ENCODE data around the gene TMEM131. TPM values are rescaled to one million over a fixed set of nuclear protein-coding genes. Genes with fewer than 3 reads are reported as not detected.

The TMEM131 gene
- total and polyA plus RNA-seq, 2 of the 8 experiments (the other 6 are each of a cell fraction or from before 2014, with no cell fraction given): 9.7 to 22.9 TPM

DNA sequence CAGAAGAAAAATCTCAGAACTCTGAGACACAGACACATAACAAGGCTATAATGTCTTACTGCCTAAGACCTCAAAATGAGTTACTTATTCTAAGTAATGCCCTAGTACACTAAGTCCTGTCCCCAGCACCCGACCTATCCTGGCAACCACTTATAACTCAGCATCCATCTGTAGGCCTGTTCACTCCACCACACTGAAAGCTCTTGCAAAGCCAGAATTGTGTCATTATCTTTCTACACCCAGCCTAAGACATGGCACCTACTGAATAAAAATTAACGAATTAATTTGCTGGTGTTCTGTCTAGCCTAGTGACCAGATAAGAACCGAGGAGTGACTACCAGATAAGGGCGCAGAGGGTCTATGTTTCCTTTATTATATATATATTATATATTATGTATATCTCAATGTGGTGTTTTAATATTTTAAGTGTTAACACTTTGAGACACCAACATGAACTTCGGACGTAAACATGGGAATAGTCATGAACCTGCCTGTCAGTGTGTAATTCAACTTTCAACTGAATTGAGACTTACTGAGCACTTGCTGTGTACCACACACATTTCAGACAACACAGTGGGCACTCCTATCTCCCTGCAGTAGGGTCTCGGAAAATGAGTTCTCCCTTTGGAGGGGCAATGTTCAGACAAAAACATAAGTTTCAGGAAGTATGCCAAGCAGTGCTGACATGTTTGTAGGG is 27.7 kb downstream of the TMEM131 start (continued):
- TF ChIP-seq, protein P1, sequence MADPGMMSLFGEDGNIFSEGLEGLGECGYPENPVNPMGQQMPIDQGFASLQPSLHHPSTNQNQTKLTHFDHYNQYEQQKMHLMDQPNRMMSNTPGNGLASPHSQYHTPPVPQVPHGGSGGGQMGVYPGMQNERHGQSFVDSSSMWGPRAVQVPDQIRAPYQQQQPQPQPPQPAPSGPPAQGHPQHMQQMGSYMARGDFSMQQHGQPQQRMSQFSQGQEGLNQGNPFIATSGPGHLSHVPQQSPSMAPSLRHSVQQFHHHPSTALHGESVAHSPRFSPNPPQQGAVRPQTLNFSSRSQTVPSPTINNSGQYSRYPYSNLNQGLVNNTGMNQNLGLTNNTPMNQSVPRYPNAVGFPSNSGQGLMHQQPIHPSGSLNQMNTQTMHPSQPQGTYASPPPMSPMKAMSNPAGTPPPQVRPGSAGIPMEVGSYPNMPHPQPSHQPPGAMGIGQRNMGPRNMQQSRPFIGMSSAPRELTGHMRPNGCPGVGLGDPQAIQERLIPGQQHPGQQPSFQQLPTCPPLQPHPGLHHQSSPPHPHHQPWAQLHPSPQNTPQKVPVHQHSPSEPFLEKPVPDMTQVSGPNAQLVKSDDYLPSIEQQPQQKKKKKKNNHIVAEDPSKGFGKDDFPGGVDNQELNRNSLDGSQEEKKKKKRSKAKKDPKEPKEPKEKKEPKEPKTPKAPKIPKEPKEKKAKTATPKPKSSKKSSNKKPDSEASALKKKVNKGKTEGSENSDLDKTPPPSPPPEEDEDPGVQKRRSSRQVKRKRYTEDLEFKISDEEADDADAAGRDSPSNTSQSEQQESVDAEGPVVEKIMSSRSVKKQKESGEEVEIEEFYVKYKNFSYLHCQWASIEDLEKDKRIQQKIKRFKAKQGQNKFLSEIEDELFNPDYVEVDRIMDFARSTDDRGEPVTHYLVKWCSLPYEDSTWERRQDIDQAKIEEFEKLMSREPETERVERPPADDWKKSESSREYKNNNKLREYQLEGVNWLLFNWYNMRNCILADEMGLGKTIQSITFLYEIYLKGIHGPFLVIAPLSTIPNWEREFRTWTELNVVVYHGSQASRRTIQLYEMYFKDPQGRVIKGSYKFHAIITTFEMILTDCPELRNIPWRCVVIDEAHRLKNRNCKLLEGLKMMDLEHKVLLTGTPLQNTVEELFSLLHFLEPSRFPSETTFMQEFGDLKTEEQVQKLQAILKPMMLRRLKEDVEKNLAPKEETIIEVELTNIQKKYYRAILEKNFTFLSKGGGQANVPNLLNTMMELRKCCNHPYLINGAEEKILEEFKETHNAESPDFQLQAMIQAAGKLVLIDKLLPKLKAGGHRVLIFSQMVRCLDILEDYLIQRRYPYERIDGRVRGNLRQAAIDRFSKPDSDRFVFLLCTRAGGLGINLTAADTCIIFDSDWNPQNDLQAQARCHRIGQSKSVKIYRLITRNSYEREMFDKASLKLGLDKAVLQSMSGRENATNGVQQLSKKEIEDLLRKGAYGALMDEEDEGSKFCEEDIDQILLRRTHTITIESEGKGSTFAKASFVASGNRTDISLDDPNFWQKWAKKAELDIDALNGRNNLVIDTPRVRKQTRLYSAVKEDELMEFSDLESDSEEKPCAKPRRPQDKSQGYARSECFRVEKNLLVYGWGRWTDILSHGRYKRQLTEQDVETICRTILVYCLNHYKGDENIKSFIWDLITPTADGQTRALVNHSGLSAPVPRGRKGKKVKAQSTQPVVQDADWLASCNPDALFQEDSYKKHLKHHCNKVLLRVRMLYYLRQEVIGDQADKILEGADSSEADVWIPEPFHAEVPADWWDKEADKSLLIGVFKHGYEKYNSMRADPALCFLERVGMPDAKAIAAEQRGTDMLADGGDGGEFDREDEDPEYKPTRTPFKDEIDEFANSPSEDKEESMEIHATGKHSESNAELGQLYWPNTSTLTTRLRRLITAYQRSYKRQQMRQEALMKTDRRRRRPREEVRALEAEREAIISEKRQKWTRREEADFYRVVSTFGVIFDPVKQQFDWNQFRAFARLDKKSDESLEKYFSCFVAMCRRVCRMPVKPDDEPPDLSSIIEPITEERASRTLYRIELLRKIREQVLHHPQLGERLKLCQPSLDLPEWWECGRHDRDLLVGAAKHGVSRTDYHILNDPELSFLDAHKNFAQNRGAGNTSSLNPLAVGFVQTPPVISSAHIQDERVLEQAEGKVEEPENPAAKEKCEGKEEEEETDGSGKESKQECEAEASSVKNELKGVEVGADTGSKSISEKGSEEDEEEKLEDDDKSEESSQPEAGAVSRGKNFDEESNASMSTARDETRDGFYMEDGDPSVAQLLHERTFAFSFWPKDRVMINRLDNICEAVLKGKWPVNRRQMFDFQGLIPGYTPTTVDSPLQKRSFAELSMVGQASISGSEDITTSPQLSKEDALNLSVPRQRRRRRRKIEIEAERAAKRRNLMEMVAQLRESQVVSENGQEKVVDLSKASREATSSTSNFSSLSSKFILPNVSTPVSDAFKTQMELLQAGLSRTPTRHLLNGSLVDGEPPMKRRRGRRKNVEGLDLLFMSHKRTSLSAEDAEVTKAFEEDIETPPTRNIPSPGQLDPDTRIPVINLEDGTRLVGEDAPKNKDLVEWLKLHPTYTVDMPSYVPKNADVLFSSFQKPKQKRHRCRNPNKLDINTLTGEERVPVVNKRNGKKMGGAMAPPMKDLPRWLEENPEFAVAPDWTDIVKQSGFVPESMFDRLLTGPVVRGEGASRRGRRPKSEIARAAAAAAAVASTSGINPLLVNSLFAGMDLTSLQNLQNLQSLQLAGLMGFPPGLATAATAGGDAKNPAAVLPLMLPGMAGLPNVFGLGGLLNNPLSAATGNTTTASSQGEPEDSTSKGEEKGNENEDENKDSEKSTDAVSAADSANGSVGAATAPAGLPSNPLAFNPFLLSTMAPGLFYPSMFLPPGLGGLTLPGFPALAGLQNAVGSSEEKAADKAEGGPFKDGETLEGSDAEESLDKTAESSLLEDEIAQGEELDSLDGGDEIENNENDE (IDR thresholded peaks at IDR 0.05; ENCODE audit: insufficient replicate concordance, low read length): no peak
- TF ChIP-seq CREB1 (IDR thresholded peaks at IDR 0.05): no peak
- TF ChIP-seq BCL11A (IDR thresholded peaks at IDR 0.05; ENCODE audit: low read depth in 2 of 2, low read length in 2 of 2): no peak
- no peak for TF ChIP-seq RNF2 (IDR thresholded peaks at IDR 0.05; ENCODE audit: borderline replicate concordance, low read depth, low read length, missing control alignments, poor library complexity, severe bottlenecking)
- no peak for TF ChIP-seq BRCA1 (IDR thresholded peaks at IDR 0.05; ENCODE audit: low read depth, low read length)
- no peak for TF ChIP-seq FOSL1 (IDR thresholded peaks at IDR 0.05; ENCODE audit: insufficient read depth, low read depth, low read length)
- TF ChIP-seq MAFK (IDR thresholded peaks at IDR 0.05; ENCODE audit: low read depth, low read length): no peak
- no peak for TF ChIP-seq CBX8 (IDR thresholded peaks at IDR 0.05; ENCODE audit: borderline replicate concordance, low read depth, low read length)

All from H1 (cell line).